H1 (cell line): ENCODE results near the gene TNRC6A. TPM values are rescaled to one million over a fixed set of nuclear protein-coding genes. Genes with fewer than 3 reads are reported as not detected.

Experiments used
- CTCF ChIA-PET: fragments of 300-600 bp; sonication (Branson Sonifier 250); formaldehyde crosslinking; loops from one replicate; lab custom pipeline; 2021; ENCODE audit not compliant: partially characterized antibody; lab: Charles Lee
- POLR2A ChIA-PET: fragments of 300-600 bp; sonication (Branson Sonifier 250); formaldehyde crosslinking; loops from one replicate; lab custom pipeline; 2021; ENCODE audit warnings: inconsistent platforms; ENCODE audit not compliant: partially characterized antibody; lab: Charles Lee
- DNase-seq, 2 experiments: peaks; one replicate each; pipeline versions ENCODE4 v3.0.0 to v3.0.0-alpha.2; 2010 to 2022; ENCODE audit warnings: low spot score in 2 of 2, low read depth in 1 of 2, mixed read lengths in 1 of 2
- FAIRE-seq: peaks from 2 replicates; lab custom pipeline; 2011; peaks lifted over from hg19 to GRCh38; lab: Jason Lieb, UNC
- H2AFZ ChIP-seq: 2 replicates; pipeline ENCODE4 v1.8.1; 2012; ENCODE audit warnings: low read length, inconsistent platforms
- H2AK5ac ChIP-seq: 2 replicates; pipeline ENCODE4 v1.6.1; 2013; ENCODE audit warnings: low read depth, low read length
- H2BK120ac ChIP-seq: replicated peaks from 2 replicates; pipeline ENCODE3; 2013; ENCODE audit warnings: low read depth, low read length, inconsistent platforms
- H2BK12ac ChIP-seq: 2 replicates; pipeline ENCODE4 v1.6.1; 2013; ENCODE audit warnings: low read depth, low read length
- H2BK15ac ChIP-seq: 2 replicates; pipeline ENCODE4 v1.6.1; 2013; ENCODE audit warnings: low read length
- H2BK20ac ChIP-seq: 2 replicates; pipeline ENCODE4 v1.6.1; 2013; ENCODE audit warnings: low read length
- H2BK5ac ChIP-seq: 2 replicates; pipeline ENCODE4 v1.6.1; 2013; ENCODE audit warnings: low read depth, low read length
- H3K14ac ChIP-seq: 2 replicates; pipeline ENCODE4 v1.6.1; 2013; ENCODE audit warnings: inconsistent platforms; ENCODE audit not compliant: insufficient read length
- H3K18ac ChIP-seq: 2 replicates; pipeline ENCODE4 v1.6.1; 2013; ENCODE audit warnings: low read length; ENCODE audit errors: extremely low read depth
- H3K23ac ChIP-seq: 2 replicates; pipeline ENCODE4 v1.6.1; 2013; ENCODE audit warnings: inconsistent platforms; ENCODE audit not compliant: insufficient read length
- H3K23me2 ChIP-seq: 2 replicates; pipeline ENCODE4 v1.6.1; 2013; ENCODE audit warnings: low read depth, low read length
- H3K27ac ChIP-seq: 2 replicates; pipeline ENCODE4 v1.6.1; 2011; ENCODE audit warnings: low read depth, low read length, inconsistent platforms
- H3K27me3 ChIP-seq, 4 experiments: replicated peaks in 1 of 4; 1 replicate in 1 of 4; 2 replicates in 3 of 4; pipeline versions ENCODE4 v1.6.1 to v1.8.1; 2011 to 2013; ENCODE audit warnings: low read length in 3 of 4, mild to moderate bottlenecking in 3 of 4, inconsistent platforms in 2 of 4, mixed read lengths in 2 of 4, moderate library complexity in 1 of 4; ENCODE audit not compliant: control insufficient read depth in 3 of 4, insufficient read depth in 3 of 4; ENCODE audit errors: extremely low read depth in 1 of 4
- H3K36me3 ChIP-seq, 4 experiments: 2 replicates each; pipeline versions ENCODE4 v1.6.1 to v1.8.1; 2011 to 2013; ENCODE audit warnings: mild to moderate bottlenecking in 4 of 4, low read length in 3 of 4, moderate library complexity in 2 of 4, control low read depth in 1 of 4, inconsistent platforms in 1 of 4; ENCODE audit not compliant: insufficient read depth in 4 of 4, control insufficient read depth in 2 of 4
- H3K4ac ChIP-seq: replicated peaks from 2 replicates; pipeline ENCODE3; 2013; ENCODE audit warnings: low read length, low read depth, mixed read lengths, inconsistent platforms; ENCODE audit not compliant: insufficient read length
- H3K4me1 ChIP-seq, 4 experiments: replicated peaks in 1 of 4; 1 replicate in 1 of 4; 2 replicates in 3 of 4; pipeline versions ENCODE4 v1.6.1 to v1.8.1; 2011 to 2013; ENCODE audit warnings: low read length in 3 of 4, inconsistent platforms in 2 of 4, mixed read lengths in 1 of 4; ENCODE audit not compliant: insufficient read depth in 4 of 4, control insufficient read depth in 3 of 4
- H3K4me2 ChIP-seq, 2 experiments: 2 replicates each; pipeline versions ENCODE4 v1.6.1 to v1.8.1; 2011 to 2013; ENCODE audit warnings: low read depth in 2 of 2, low read length in 2 of 2, control low read depth in 1 of 2, inconsistent platforms in 1 of 2, mild to moderate bottlenecking in 1 of 2; ENCODE audit not compliant: insufficient read depth in 1 of 2
- H3K4me3 ChIP-seq, 4 experiments: fragments of 200-600, 300-600 bp in 1 of 4; sonication (generic), shearing (Covaris generic), sonication (Bioruptor Twin) in 1 of 4; 2 replicates each; pipeline versions ENCODE4 v1.5.1 to v1.8.1; 2011 to 2016; ENCODE audit warnings: low read length in 4 of 4, low read depth in 3 of 4, control low read depth in 2 of 4, inconsistent platforms in 2 of 4, mild to moderate bottlenecking in 2 of 4, mixed read lengths in 1 of 4, moderate library complexity in 1 of 4; ENCODE audit not compliant: insufficient read depth in 2 of 4; ENCODE audit errors: extremely low read depth in 1 of 4
- H3K56ac ChIP-seq: replicated peaks from 2 replicates; pipeline ENCODE3; 2013; ENCODE audit warnings: low read depth, mild to moderate bottlenecking, mixed read lengths, low read length, inconsistent platforms; ENCODE audit not compliant: insufficient read length
- H3K79me1 ChIP-seq: 2 replicates; pipeline ENCODE4 v1.6.1; 2013; ENCODE audit warnings: low read depth, low read length, control low read depth
- H3K79me2 ChIP-seq, 2 experiments: 2 replicates each; pipeline versions ENCODE4 v1.6.1 to v1.8.1; 2012 to 2013; ENCODE audit warnings: low read length in 2 of 2, mild to moderate bottlenecking in 2 of 2, inconsistent platforms in 1 of 2; ENCODE audit not compliant: insufficient read depth in 2 of 2, control insufficient read depth in 1 of 2
- H3K9ac ChIP-seq, 4 experiments: replicated peaks in 1 of 4; 1 replicate in 1 of 4; 2 replicates in 3 of 4; pipeline versions ENCODE4 v1.6.1 to v1.8.1; 2011 to 2013; ENCODE audit warnings: low read depth in 3 of 4, low read length in 3 of 4, control low read depth in 2 of 4, mild to moderate bottlenecking in 2 of 4, moderate library complexity in 2 of 4, inconsistent platforms in 1 of 4; ENCODE audit errors: extremely low read depth in 1 of 4
- H3K9me3 ChIP-seq, 2 experiments: 2 replicates each; pipeline versions ENCODE4 v1.6.1 to v1.8.1; 2012 to 2013; ENCODE audit warnings: mild to moderate bottlenecking in 2 of 2, moderate library complexity in 2 of 2, control low read depth in 1 of 2, inconsistent platforms in 1 of 2, low read depth in 1 of 2, low read length in 1 of 2, mixed read lengths in 1 of 2; ENCODE audit not compliant: insufficient read depth in 2 of 2
- H4K20me1 ChIP-seq, 2 experiments: replicated peaks in 1 of 2; 2 replicates each; pipeline versions ENCODE3 to v1.8.1; 2011 to 2013; ENCODE audit warnings: inconsistent platforms in 2 of 2, low read length in 2 of 2, mild to moderate bottlenecking in 1 of 2; ENCODE audit not compliant: insufficient read depth in 2 of 2, control insufficient read depth in 1 of 2
- H4K5ac ChIP-seq: 2 replicates; pipeline ENCODE4 v1.6.1; 2013; ENCODE audit warnings: low read length, low read depth, mixed read lengths, inconsistent platforms; ENCODE audit not compliant: insufficient read length
- H4K8ac ChIP-seq: 2 replicates; pipeline ENCODE4 v1.8.0; 2013; ENCODE audit warnings: mild to moderate bottlenecking, moderate library complexity, low read length, inconsistent platforms; ENCODE audit not compliant: insufficient read depth; ENCODE audit errors: extremely low read depth
- H4K91ac ChIP-seq: replicated peaks from 2 replicates; pipeline ENCODE3; 2013; ENCODE audit warnings: low read length, mixed read lengths, inconsistent platforms; ENCODE audit not compliant: insufficient read length
- ATF3 ChIP-seq: IDR thresholded peaks from 2 replicates; pipeline ENCODE4 v1.6.1; 2011; ENCODE audit warnings: low read depth, mild to moderate bottlenecking, low read length; ENCODE audit not compliant: insufficient read depth
- BRCA1 ChIP-seq: IDR thresholded peaks from 2 replicates; pipeline ENCODE4 v1.6.1; 2012; ENCODE audit warnings: low read depth, low read length, improper control_type of control experiment
- CTBP2 ChIP-seq: IDR thresholded peaks from 2 replicates; pipeline ENCODE4 v1.7.0; 2011; ENCODE audit warnings: borderline replicate concordance, mild to moderate bottlenecking, moderate library complexity, mixed read lengths, low read length; ENCODE audit not compliant: insufficient read depth, insufficient read length
- E2F6 ChIP-seq: IDR thresholded peaks from 2 replicates; pipeline ENCODE4 v1.6.1; 2012; ENCODE audit warnings: inconsistent platforms
- JUND ChIP-seq: IDR thresholded peaks from 2 replicates; pipeline ENCODE4 v1.6.1; 2011; ENCODE audit warnings: mild to moderate bottlenecking, improper control_type of control experiment, low read length
- MAX ChIP-seq: IDR thresholded peaks from 2 replicates; pipeline ENCODE4 v1.6.1; 2012; ENCODE audit warnings: inconsistent platforms
- RBBP5 ChIP-seq: IDR thresholded peaks from 2 replicates; pipeline ENCODE4 v1.7.1; 2012; ENCODE audit warnings: low read depth, mild to moderate bottlenecking, inconsistent platforms, low read length, moderate library complexity, borderline replicate concordance
- SIRT6 ChIP-seq: IDR thresholded peaks from one replicate; pipeline ENCODE4 v1.7.1; 2012; ENCODE audit warnings: low read length, inconsistent platforms
- SIX5 ChIP-seq: IDR thresholded peaks from 2 replicates; pipeline ENCODE4 v1.6.1; 2011; ENCODE audit warnings: mild to moderate bottlenecking, low read depth, low read length
- SRF ChIP-seq: IDR thresholded peaks from 2 replicates; pipeline ENCODE4 v1.6.1; 2011; ENCODE audit warnings: mild to moderate bottlenecking, low read depth, low read length, moderate library complexity
- WGBS, 2 experiments: shearing (Covaris generic) in 1 of 2; methylation state at CpG; one replicate each; pipeline versions ENCODE4 v1.1.6 to v1.1.7; 2013 to 2015; ENCODE audit warnings: low lambda C conversion rate in 2 of 2, mixed read lengths in 2 of 2, inconsistent platforms in 1 of 2, low coverage in 1 of 2, missing lambda C conversion rate in 1 of 2; ENCODE audit not compliant: insufficient replicate concordance in 2 of 2, insufficient coverage in 1 of 2, insufficient read length in 1 of 2; ENCODE audit errors: extremely low coverage in 1 of 2, missing lambda C conversion rate in 1 of 2; 5-methylcytosine and 5-hydroxymethylcytosine counted together
- polyA plus RNA-seq, 7 experiments: library from polyadenylated mRNA; depleted of rRNA in 3 of 7; stranded (reverse) in 5 of 7; unstranded in 2 of 7; fragments of >200 nt in 5 of 7; fragments of 200-250 nt in 2 of 7; gene quantifications; 1 replicate in 5 of 7; 2 replicates in 1 of 7; 4 replicates in 1 of 7; pipeline versions ENCODE4 v1.2.1 to v1.2.3, GENCODE V29; 2011 to 2013; ENCODE audit warnings: missing spikeins in 2 of 7, mixed read lengths in 2 of 7
- total RNA-seq: library from RNA; stranded (reverse); fragmentation: NEBNext Ultra II Directional; extraction: Animal tissue kit (Norgen Biotek cat#: 25700); gene quantifications from 2 replicates; pipeline ENCODE4 v1.2.1, GENCODE V29; 2021

TNRC6A gene
- total and polyA plus RNA-seq, 2 of the 8 experiments (the other 6 are each of a cell fraction or from before 2014, with no cell fraction given): 67.6 to 103 TPM

- no peaks in the 10 kb centered on the region for H4K20me1 ChIP-seq
- H4K5ac ChIP-seq: no peak overlapping the region
- H2BK12ac ChIP-seq: no peak overlapping the region
- no peak overlapping the region for H3K4me3 ChIP-seq
- H4K91ac ChIP-seq: no peak overlapping the region
- H3K79me2 ChIP-seq: no peaks in the 10 kb centered on the region
- H3K4me1 ChIP-seq: peaks cover 0 to 4% (median 0%) of the 10 kb centered on the region in 4 experiments; a peak in 2 of 7 replicates
- no peak overlapping the region for H2AK5ac ChIP-seq
- WGBS, 2 experiments: 94% methylated on average over 5 of the region's 5 CpGs; no CpG with 5 or more reads in 1 of the 2 experiments
- H2AFZ ChIP-seq: no peak overlapping the region
- no peak overlapping the region for H2BK15ac ChIP-seq
- H3K9me3 ChIP-seq: no peaks in the 10 kb centered on the region
- no peak overlapping the region for H3K23ac ChIP-seq
- H3K79me1 ChIP-seq: no peaks in the 10 kb centered on the region
- no peak overlapping the region for H3K4ac ChIP-seq
- no peaks in the 10 kb centered on the region for H3K23me2 ChIP-seq
- H2BK20ac ChIP-seq: no peak overlapping the region
- no peak for DNase-seq
- H3K14ac ChIP-seq: no peak overlapping the region
- no peak for FAIRE-seq
- H2BK5ac ChIP-seq: no peak overlapping the region
- H3K27ac ChIP-seq: no peak overlapping the region
- no peak overlapping the region for H4K8ac ChIP-seq
- no peak overlapping the region for H3K56ac ChIP-seq
- ChIA-PET CTCF (interaction anchor here (1.7 to 2.4 kb wide), 2 partner anchors 10 to 43 kb away, joined by 5 to 8 read pairs; no protein-coding TSS in a partner anchor), POLR2A (no interaction called here)
- H3K4me2 ChIP-seq: no peak overlapping the region
- no peaks in the 10 kb centered on the region for H3K36me3 ChIP-seq
- no peak overlapping the region for H3K18ac ChIP-seq
- H3K27me3 ChIP-seq: no peaks in the 10 kb centered on the region
- no peak overlapping the region for H2BK120ac ChIP-seq
- H3K9ac ChIP-seq: no peak overlapping the region
- TF ChIP-seq SIRT6: no peak
- no peak for TF ChIP-seq BRCA1
- no peak for TF ChIP-seq SIX5
- no peak for TF ChIP-seq JUND
- no peak for TF ChIP-seq ATF3
- TF ChIP-seq CTBP2: no peak
- TF ChIP-seq MAX: no peak
- no peak for TF ChIP-seq E2F6
- TF ChIP-seq SRF: no peak
- no peak for TF ChIP-seq RBBP5
Measured at GRCh38 chr16:24696699-24697098, 32.8 kb upstream of the TNRC6A start.
